CD4-positive, alpha-beta T cell treated with Interleukin-12 subunit alpha and Interleukin-12 subunit beta, for 1 hour (primary cell): ENCODE measurements around the gene PARD3B.

Source experiments
- DNase-seq: peaks from one replicate; pipeline ENCODE4 v3.0.0-alpha.2; 2020

PARD3B gene

GRCh38 chr2:204715361-204715760 lies 170.1 kb downstream of the PARD3B start:
- DNase-seq, result no peak

- no peak for DNase-seq
Measured at GRCh38 chr2:204717591-204717990, 172.3 kb downstream of the PARD3B start.

- no peak for DNase-seq
Measured at GRCh38 chr2:204718607-204719006, 173.3 kb downstream of the PARD3B start.

- DNase-seq, result no peak
Measured at GRCh38 chr2:204720874-204721273, 175.6 kb downstream of the PARD3B start.

- no peak for DNase-seq
Measured at GRCh38 chr2:204722207-204722606, 176.9 kb downstream of the PARD3B start.

GRCh38 chr2:204722691-204723090 lies 177.4 kb downstream of the PARD3B start:
- DNase-seq, result no peak

- DNase-seq, result no peak
Measured at GRCh38 chr2:204725693-204726360, 180.6 kb downstream of the PARD3B start.

- no peak for DNase-seq
Measured at GRCh38 chr2:204726831-204727230, 181.6 kb downstream of the PARD3B start.

- no peak for DNase-seq
Measured at GRCh38 chr2:204727368-204727767, 182.1 kb downstream of the PARD3B start.

GRCh38 chr2:204730603-204731002 lies 185.3 kb downstream of the PARD3B start:
- no peak for DNase-seq

GRCh38 chr2:204732019-204732418 lies 186.7 kb downstream of the PARD3B start:
- no peak for DNase-seq

- DNase-seq, result no peak
Measured at GRCh38 chr2:204737296-204737695, 192.0 kb downstream of the PARD3B start.

- no peak for DNase-seq
Measured at GRCh38 chr2:204738721-204739120, 193.4 kb downstream of the PARD3B start.

GRCh38 chr2:204743393-204743960 lies 198.2 kb downstream of the PARD3B start:
- DNase-seq, result no peak

- DNase-seq, result no peak
Measured at GRCh38 chr2:204744506-204744905, 199.2 kb downstream of the PARD3B start.

- no peak for DNase-seq
Measured at GRCh38 chr2:204748286-204748685, 203.0 kb downstream of the PARD3B start.

- DNase-seq, result no peak
Measured at GRCh38 chr2:204749319-204749718, 204.0 kb downstream of the PARD3B start.

GRCh38 chr2:204750389-204750788 lies 205.1 kb downstream of the PARD3B start:
- no peak for DNase-seq

GRCh38 chr2:204751472-204751871 lies 206.2 kb downstream of the PARD3B start:
- DNase-seq, result no peak

GRCh38 chr2:204753841-204754240 lies 208.6 kb downstream of the PARD3B start:
- no peak for DNase-seq

GRCh38 chr2:204754898-204755297 lies 209.6 kb downstream of the PARD3B start:
- DNase-seq, result no peak

GRCh38 chr2:204763974-204764703 lies 218.9 kb downstream of the PARD3B start:
- no peak for DNase-seq

- no peak for DNase-seq
Measured at GRCh38 chr2:204770735-204771134, 225.5 kb downstream of the PARD3B start.

GRCh38 chr2:204771721-204772120 lies 226.4 kb downstream of the PARD3B start:
- no peak for DNase-seq
